ENCODE results near the gene LIMD2. TPM values are rescaled to one million over a fixed set of nuclear protein-coding genes. Genes with fewer than 3 reads are reported as not detected.

LIMD2 gene
- total RNA-seq, 5 donors from 2014 or later (not counting 1 experiment from before 2014, with no cell fraction given) = 534 to 851 (median 767) TPM

GRCh38 chr17:63707151-63707550, 7.2 kb upstream of the LIMD2 start:
- CTCF ChIA-PET = interaction anchor here in 1 of 2 donors (0.6 to 3.5 kb wide), 4 partner anchors 9 to 85 kb away, joined by 3 to 24 read pairs (median 4); partner anchors contain the start of gene MAP3K3
- H3K9me3 ChIP-seq = no peaks in the 10 kb centered on the region
- Mint-ChIP-seq H3K9me3 (no peaks in the 10 kb centered on the region), H3K4me3 (peak overlapping the region; percentile 71 to 88 (median 74)), H3K36me3 (peaks cover 23% of the 10 kb centered on the region), H3K27me3 (no peaks in the 10 kb centered on the region), H3K4me1 (peaks cover 77 to 83% (median 83%) of the 10 kb centered on the region in 3 donors), H3K27ac (peak overlapping the region; percentile 92 to 97)
- peak overlapping the region; percentile 7 to 24 for H3K4me3 ChIP-seq (ENCODE audit: control insufficient read depth in 1 of 2, extremely low read depth in 1 of 2, low read length in 1 of 2)
- peak overlapping the region; percentile 84 for H3K27ac ChIP-seq (ENCODE audit: low read length)
- DNase-seq = peak in 19 of 35 experiments; percentile 26 to 65 (median 41)
- peaks cover 57 to 82% of the 10 kb centered on the region in 2 experiments for H3K4me1 ChIP-seq (ENCODE audit: control insufficient read depth in 1 of 2, extremely low read depth in 1 of 2, insufficient read depth in 2 of 2, low read length in 2 of 2)
- H3K36me3 ChIP-seq (ENCODE audit: control insufficient read depth in 2 of 2, extremely low read depth in 1 of 2, insufficient read depth in 1 of 2, low read length in 1 of 2) = peaks cover 7 to 26% of the 10 kb centered on the region in 2 donors
- H3K27me3 ChIP-seq (replicated peaks in 1 of 2; ENCODE audit: control insufficient read depth in 2 of 2, extremely low read depth in 1 of 2, insufficient read depth in 2 of 2, low read length in 1 of 2) = no peaks in the 10 kb centered on the region
- POLR2A ChIA-PET = interaction anchor here (0.6 to 4.6 kb wide), 5 partner anchors 9 to 67 kb away, joined by 3 to 41 read pairs (median 4); partner anchors contain the start of gene DDX42 (in 1 of the 2)
- ATAC-seq (replicated peaks in 1 of 4) = peak; percentile 8 to 64 (median 16)
- no CpG with 5 or more reads among the region's 11 CpGs for WGBS (ENCODE audit: insufficient coverage)

GRCh38 chr17:63706336-63707082, 6.6 kb upstream of the LIMD2 start:
- H3K4me3 Mint-ChIP-seq = peak overlapping the region; percentile 71 to 88 (median 74)
- ATAC-seq (replicated peaks in 1 of 4) = peak in 3 of 4 experiments; percentile 6 to 16 (median 11)
- CTCF ChIA-PET = interaction anchor here in 1 of 2 donors (0.9 to 3.5 kb wide), 2 partner anchors 9 to 85 kb away, joined by 6 to 24 read pairs; partner anchors contain the start of gene MAP3K3
- Histone ChIP-seq H3K27me3 (replicated peaks in 1 of 2; ENCODE audit: control insufficient read depth in 2 of 2, extremely low read depth in 1 of 2, insufficient read depth in 2 of 2, low read length in 1 of 2) (no peaks in the 10 kb centered on the region), H3K4me1 (ENCODE audit: control insufficient read depth in 1 of 2, extremely low read depth in 1 of 2, insufficient read depth in 2 of 2, low read length in 2 of 2) (peaks cover 58 to 88% of the 10 kb centered on the region in 2 experiments), H3K36me3 (ENCODE audit: control insufficient read depth in 2 of 2, extremely low read depth in 1 of 2, insufficient read depth in 1 of 2, low read length in 1 of 2) (peaks cover 7 to 19% of the 10 kb centered on the region in 2 donors), H3K4me3 (ENCODE audit: control insufficient read depth in 1 of 2, extremely low read depth in 1 of 2, low read length in 1 of 2) (peak overlapping the region; percentile 7 to 24), H3K27ac (ENCODE audit: low read length) (peak overlapping the region; percentile 84), H3K9me3 (no peaks in the 10 kb centered on the region)
- 15% methylated on average over 4 of the region's 7 CpGs for WGBS (ENCODE audit: insufficient coverage)
- peaks cover 84 to 89% (median 86%) of the 10 kb centered on the region in 3 donors for H3K4me1 Mint-ChIP-seq
- no peaks in the 10 kb centered on the region for H3K9me3 Mint-ChIP-seq
- DNase-seq = peak in 2 of 35 experiments; percentile 23 to 51
- POLR2A ChIA-PET = interaction anchor here (1.3 to 4.6 kb wide), 3 partner anchors 9 to 12 kb away, joined by 4 to 41 read pairs (median 9); no protein-coding TSS in a partner anchor
- H3K27me3 Mint-ChIP-seq = no peaks in the 10 kb centered on the region
- H3K27ac Mint-ChIP-seq = peak overlapping the region; percentile 92 to 97
- peaks cover 23% of the 10 kb centered on the region for H3K36me3 Mint-ChIP-seq

GRCh38 chr17:63705657-63706056, 5.7 kb upstream of the LIMD2 start:
- no peaks in the 10 kb centered on the region for H3K27me3 ChIP-seq (replicated peaks in 1 of 2; ENCODE audit: control insufficient read depth in 2 of 2, extremely low read depth in 1 of 2, insufficient read depth in 2 of 2, low read length in 1 of 2)
- H3K36me3 ChIP-seq (ENCODE audit: control insufficient read depth in 2 of 2, extremely low read depth in 1 of 2, insufficient read depth in 1 of 2, low read length in 1 of 2) = peaks cover 7 to 19% of the 10 kb centered on the region in 2 donors
- H3K27ac Mint-ChIP-seq = peak overlapping the region; percentile 92 to 97
- peak overlapping the region; percentile 84 for H3K27ac ChIP-seq (ENCODE audit: low read length)
- ChIA-PET CTCF (interaction anchor here in 1 of 2 donors (3.5 kb wide), 1 partner anchor 8 kb away, joined by 24 read pairs; no protein-coding TSS in a partner anchor), POLR2A (interaction anchor here in 1 of 2 donors (1.3 kb wide), 1 partner anchor 11 kb away, joined by 4 read pairs; no protein-coding TSS in a partner anchor)
- DNase-seq = peak in 2 of 35 experiments; percentile 19 to 39
- peaks cover 58 to 94% of the 10 kb centered on the region in 2 experiments for H3K4me1 ChIP-seq (ENCODE audit: control insufficient read depth in 1 of 2, extremely low read depth in 1 of 2, insufficient read depth in 2 of 2, low read length in 2 of 2)
- no peak for ATAC-seq (replicated peaks in 1 of 4)
- H3K4me3 Mint-ChIP-seq = peak overlapping the region; percentile 57 to 88 (median 71)
- H3K9me3 ChIP-seq = no peaks in the 10 kb centered on the region
- H3K9me3 Mint-ChIP-seq = no peaks in the 10 kb centered on the region
- H3K27me3 Mint-ChIP-seq = no peaks in the 10 kb centered on the region
- H3K36me3 Mint-ChIP-seq = peaks cover 23% of the 10 kb centered on the region
- no peak overlapping the region for H3K4me3 ChIP-seq (ENCODE audit: control insufficient read depth in 1 of 2, extremely low read depth in 1 of 2, low read length in 1 of 2)
- WGBS (ENCODE audit: insufficient coverage) = 32% methylated on average over 3 of the region's 3 CpGs
- H3K4me1 Mint-ChIP-seq = peaks cover 86 to 90% (median 88%) of the 10 kb centered on the region in 3 donors

GRCh38 chr17:63704836-63705235, 4.9 kb upstream of the LIMD2 start:
- Mint-ChIP-seq H3K4me3 (peak overlapping the region in 2 of 3 donors; percentile 64 to 88), H3K9me3 (no peaks in the 10 kb centered on the region), H3K4me1 (peaks cover 78 to 82% (median 80%) of the 10 kb centered on the region in 3 donors), H3K27ac (peak overlapping the region; percentile 92 to 97), H3K36me3 (peaks cover 23% of the 10 kb centered on the region), H3K27me3 (no peaks in the 10 kb centered on the region)
- Histone ChIP-seq H3K4me1 (ENCODE audit: control insufficient read depth in 1 of 2, extremely low read depth in 1 of 2, insufficient read depth in 2 of 2, low read length in 2 of 2) (peaks cover 55 to 88% of the 10 kb centered on the region in 2 experiments), H3K4me3 (ENCODE audit: control insufficient read depth in 1 of 2, extremely low read depth in 1 of 2, low read length in 1 of 2) (no peak overlapping the region), H3K27ac (ENCODE audit: low read length) (peak overlapping the region; percentile 6), H3K36me3 (ENCODE audit: control insufficient read depth in 2 of 2, extremely low read depth in 1 of 2, insufficient read depth in 1 of 2, low read length in 1 of 2) (peaks cover 7 to 19% of the 10 kb centered on the region in 2 donors), H3K27me3 (replicated peaks in 1 of 2; ENCODE audit: control insufficient read depth in 2 of 2, extremely low read depth in 1 of 2, insufficient read depth in 2 of 2, low read length in 1 of 2) (no peaks in the 10 kb centered on the region), H3K9me3 (no peaks in the 10 kb centered on the region)
- no peak for DNase-seq
- ChIA-PET POLR2A (no interaction called here), CTCF (no interaction called here)
- WGBS (ENCODE audit: insufficient coverage) = 85% methylated on average over 9 of the region's 9 CpGs
- ATAC-seq (replicated peaks in 1 of 4) = no peak

DNA sequence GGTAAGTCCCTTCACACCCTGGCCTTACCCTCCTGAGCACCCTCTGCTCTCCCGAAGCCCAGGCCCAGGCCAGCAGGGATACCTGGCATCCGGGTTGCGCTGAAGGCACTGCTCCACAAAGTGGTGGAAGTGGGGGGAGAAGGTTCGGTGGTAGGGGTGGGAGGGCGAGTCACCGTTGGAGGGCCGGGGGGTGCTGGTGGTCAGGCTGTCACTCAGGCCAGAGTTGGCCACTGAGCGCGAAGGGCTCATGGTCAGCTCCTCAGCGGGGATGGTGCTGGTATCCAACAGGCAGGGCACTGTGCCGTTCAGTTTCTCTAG, 4.3 kb upstream of the LIMD2 start:
- H3K4me1 Mint-ChIP-seq = peaks cover 72 to 76% (median 73%) of the 10 kb centered on the region in 3 donors
- H3K36me3 Mint-ChIP-seq = peaks cover 20% of the 10 kb centered on the region
- H3K9me3 Mint-ChIP-seq = no peaks in the 10 kb centered on the region
- peak overlapping the region; percentile 14 for H3K27ac ChIP-seq (ENCODE audit: low read length)
- no peak overlapping the region for H3K4me3 ChIP-seq (ENCODE audit: control insufficient read depth in 1 of 2, extremely low read depth in 1 of 2, low read length in 1 of 2)
- no peaks in the 10 kb centered on the region for H3K27me3 Mint-ChIP-seq
- no peak for DNase-seq
- WGBS (ENCODE audit: insufficient coverage) = 75% methylated on average over 2 of the region's 11 CpGs
- H3K9me3 ChIP-seq = no peaks in the 10 kb centered on the region
- CTCF ChIA-PET = interaction anchor here in 1 of 2 donors (0.6 to 1.1 kb wide), 2 partner anchors 17 to 69 kb away, joined by 3 to 4 read pairs; partner anchors contain the start of gene CCDC47
- peaks cover 7 to 15% of the 10 kb centered on the region in 2 donors for H3K36me3 ChIP-seq (ENCODE audit: control insufficient read depth in 2 of 2, extremely low read depth in 1 of 2, insufficient read depth in 1 of 2, low read length in 1 of 2)
- peak overlapping the region in 2 of 3 donors; percentile 88 to 93 for H3K4me3 Mint-ChIP-seq
- POLR2A ChIA-PET = no interaction called here
- peak overlapping the region; percentile 97 to 99 for H3K27ac Mint-ChIP-seq
- H3K27me3 ChIP-seq (replicated peaks in 1 of 2; ENCODE audit: control insufficient read depth in 2 of 2, extremely low read depth in 1 of 2, insufficient read depth in 2 of 2, low read length in 1 of 2) = no peaks in the 10 kb centered on the region
- no peak for ATAC-seq (replicated peaks in 1 of 4)
- peaks cover 49 to 86% of the 10 kb centered on the region in 2 experiments for H3K4me1 ChIP-seq (ENCODE audit: control insufficient read depth in 1 of 2, extremely low read depth in 1 of 2, insufficient read depth in 2 of 2, low read length in 2 of 2)

Measured in T-cell (primary cell).